Gastroesophageal sphincter (tissue), 3 donors: ENCODE measurements around the gene TFAP2E.

Experiments used
- CTCF ChIP-seq, 4 experiments: fragments of 200-600 bp in 2 of 4; fragments of 450-650 bp in 2 of 4; sonication (generic) in 1 of 4; IDR thresholded peaks; one replicate each; pipeline ENCODE4 v1.5.1; 2017 to 2019; ENCODE audit warnings: antibody characterized with exemption in 4 of 4, mild to moderate bottlenecking in 2 of 4, moderate library complexity in 2 of 4
- EP300 ChIP-seq: sonication (generic); formaldehyde crosslinking; IDR thresholded peaks from one replicate; pipeline ENCODE4 v1.6.1; 2017; ENCODE audit warnings: antibody characterized with exemption, mild to moderate bottlenecking
- POLR2A ChIP-seq, 2 donors: fragments of 450-650 bp; IDR thresholded peaks; one replicate each; pipeline ENCODE4 v1.6.1; 2017; ENCODE audit warnings: antibody characterized with exemption in 2 of 2, mild to moderate bottlenecking in 2 of 2, moderate library complexity in 1 of 2
- POLR2AphosphoS5 ChIP-seq: sonication (generic); formaldehyde crosslinking; IDR thresholded peaks from one replicate; pipeline ENCODE4 v1.6.1; 2017; ENCODE audit warnings: antibody characterized with exemption

GRCh38 chr1:35564884-35565741 is 8.0 kb upstream of the TFAP2E start:
- TF ChIP-seq POLR2AphosphoS5 (no peak), CTCF (IDR thresholded peaks at IDR 0.05) (peak in 1 of 4 experiments; percentile 0), POLR2A (IDR thresholded peaks at IDR 0.05) (no peak), EP300 (no peak)
